ENCODE data around the gene ALDOB.
A peak's percentile ranks its signal among the peaks of the same experiment; 100 is the strongest.

Gene ALDOB

GRCh38 chr9:101403516-101404285 lies 31.9 kb downstream of the ALDOB start:
- Histone ChIP-seq H3K4me3 (ENCODE audit: low read depth, low read length) (no peak overlapping the region), H3K36me3 (peaks cover 91% of the 10 kb centered on the region), H3K27me3 (ENCODE audit: insufficient read depth, low read depth, severe bottlenecking) (no peaks in the 10 kb centered on the region), H3K27ac (no peak overlapping the region), H3K9me3 (ENCODE audit: severe bottlenecking) (peaks cover 19% of the 10 kb centered on the region)
- TF ChIP-seq CTCF (IDR thresholded peaks at IDR 0.05; ENCODE audit: low read depth, low read length) = no peak
- DNase-seq = no peak

- H3K36me3 ChIP-seq = peaks cover 76% of the 10 kb centered on the region
- no peak overlapping the region for H3K4me3 ChIP-seq (ENCODE audit: low read depth, low read length)
- no peak for TF ChIP-seq CTCF (IDR thresholded peaks at IDR 0.05; ENCODE audit: low read depth, low read length)
- H3K27me3 ChIP-seq (ENCODE audit: insufficient read depth, low read depth, severe bottlenecking) = no peaks in the 10 kb centered on the region
- no peak overlapping the region for H3K27ac ChIP-seq
- no peaks in the 10 kb centered on the region for H3K9me3 ChIP-seq (ENCODE audit: severe bottlenecking)
- no peak for DNase-seq
Observed at GRCh38 chr9:101400120-101400519, 35.5 kb downstream of the ALDOB start.

GRCh38 chr9:101399643-101399970 lies 36.0 kb downstream of the ALDOB start:
- Histone ChIP-seq H3K36me3 (peaks cover 76% of the 10 kb centered on the region), H3K27me3 (ENCODE audit: insufficient read depth, low read depth, severe bottlenecking) (no peaks in the 10 kb centered on the region), H3K4me3 (ENCODE audit: low read depth, low read length) (peak overlapping the region; percentile 78), H3K27ac (peak overlapping the region; percentile 76; the same call in 1 of the 2 replicates), H3K9me3 (ENCODE audit: severe bottlenecking) (no peaks in the 10 kb centered on the region)
- DNase-seq = no peak
- TF ChIP-seq CTCF (IDR thresholded peaks at IDR 0.05; ENCODE audit: low read depth, low read length) = no peak

- TF ChIP-seq CTCF (IDR thresholded peaks at IDR 0.05; ENCODE audit: low read depth, low read length) = no peak
- Histone ChIP-seq H3K4me3 (ENCODE audit: low read depth, low read length) (peak overlapping the region; percentile 78), H3K27me3 (ENCODE audit: insufficient read depth, low read depth, severe bottlenecking) (no peaks in the 10 kb centered on the region), H3K27ac (peak overlapping the region; percentile 76), H3K36me3 (peaks cover 74% of the 10 kb centered on the region), H3K9me3 (ENCODE audit: severe bottlenecking) (no peaks in the 10 kb centered on the region)
- DNase-seq = no peak
Observed at GRCh38 chr9:101398930-101399642, 36.5 kb downstream of the ALDOB start.

- no peaks in the 10 kb centered on the region for H3K9me3 ChIP-seq (ENCODE audit: severe bottlenecking)
- peak; percentile 99 for DNase-seq
- H3K36me3 ChIP-seq = peaks cover 66% of the 10 kb centered on the region
- H3K27me3 ChIP-seq (ENCODE audit: insufficient read depth, low read depth, severe bottlenecking) = no peaks in the 10 kb centered on the region
- peak within 1 kb of the TSS; percentile 78 for H3K4me3 ChIP-seq (ENCODE audit: low read depth, low read length)
- TF ChIP-seq CTCF (IDR thresholded peaks at IDR 0.05; ENCODE audit: low read depth, low read length) = no peak
- peak within 1 kb of the TSS; percentile 85 for H3K27ac ChIP-seq
Observed at GRCh38 chr9:101398068-101398929, 37.3 kb downstream of the ALDOB start, which contains the start of the genes MRPL50 and ZNF189. Gene MRPL50 (minus strand): TSS chr9:101398618. CDS start chr9:101398592, 26 bp downstream. Gene ZNF189 (plus strand): TSS chr9:101398851. CDS start chr9:101399157, 306 bp downstream.
